Measurements from ENCODE around the gene ARMC9.
"Not testable (repeated sequence)": the region's sequence is repeated elsewhere in the genome, so short reads cannot be mapped to it uniquely, and the experiment has no call there.

Gene ARMC9

DNA sequence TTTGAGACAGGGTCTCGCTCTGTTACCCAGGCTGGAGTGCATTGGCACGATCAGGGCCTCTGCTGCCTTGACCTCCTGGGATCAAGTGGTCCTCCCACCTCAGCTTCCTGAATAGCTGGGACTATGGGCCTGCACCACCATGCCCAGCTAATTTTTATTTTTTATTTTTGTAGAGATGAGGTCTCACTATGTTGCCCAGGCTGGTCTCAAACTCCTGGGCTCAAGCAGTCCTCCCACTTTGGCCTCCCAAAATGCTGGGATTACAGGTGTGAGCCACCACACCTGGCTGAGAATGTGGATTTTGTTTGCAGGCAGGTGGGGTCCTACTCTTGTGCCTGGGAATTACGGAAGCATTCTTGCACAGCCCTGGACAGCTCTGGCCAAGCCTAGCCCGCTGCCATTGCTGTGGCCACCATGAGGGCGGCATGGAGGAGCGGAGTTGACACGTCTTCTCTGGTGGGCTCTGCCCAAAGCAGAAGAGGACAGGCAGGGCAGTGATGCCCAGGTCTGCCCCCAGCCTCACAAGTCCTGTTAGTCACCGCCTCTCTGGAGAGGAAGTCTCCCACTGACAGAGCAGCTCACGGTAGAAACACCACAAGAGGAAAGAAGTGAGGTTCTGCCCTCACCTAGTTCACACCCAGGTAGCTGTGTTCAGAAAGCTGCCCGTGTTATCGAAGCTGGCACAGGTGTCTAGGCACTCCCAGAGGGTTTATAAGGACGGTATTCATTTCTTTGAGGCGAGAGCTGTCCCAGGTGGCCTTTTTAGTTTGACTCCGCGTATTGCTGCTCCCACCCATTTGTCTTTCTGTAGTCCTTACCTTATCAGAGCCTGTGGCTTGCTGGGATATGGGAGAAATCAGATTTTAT lies 46.2 kb downstream of the ARMC9 start:
- DNase-seq = no peak

DNA sequence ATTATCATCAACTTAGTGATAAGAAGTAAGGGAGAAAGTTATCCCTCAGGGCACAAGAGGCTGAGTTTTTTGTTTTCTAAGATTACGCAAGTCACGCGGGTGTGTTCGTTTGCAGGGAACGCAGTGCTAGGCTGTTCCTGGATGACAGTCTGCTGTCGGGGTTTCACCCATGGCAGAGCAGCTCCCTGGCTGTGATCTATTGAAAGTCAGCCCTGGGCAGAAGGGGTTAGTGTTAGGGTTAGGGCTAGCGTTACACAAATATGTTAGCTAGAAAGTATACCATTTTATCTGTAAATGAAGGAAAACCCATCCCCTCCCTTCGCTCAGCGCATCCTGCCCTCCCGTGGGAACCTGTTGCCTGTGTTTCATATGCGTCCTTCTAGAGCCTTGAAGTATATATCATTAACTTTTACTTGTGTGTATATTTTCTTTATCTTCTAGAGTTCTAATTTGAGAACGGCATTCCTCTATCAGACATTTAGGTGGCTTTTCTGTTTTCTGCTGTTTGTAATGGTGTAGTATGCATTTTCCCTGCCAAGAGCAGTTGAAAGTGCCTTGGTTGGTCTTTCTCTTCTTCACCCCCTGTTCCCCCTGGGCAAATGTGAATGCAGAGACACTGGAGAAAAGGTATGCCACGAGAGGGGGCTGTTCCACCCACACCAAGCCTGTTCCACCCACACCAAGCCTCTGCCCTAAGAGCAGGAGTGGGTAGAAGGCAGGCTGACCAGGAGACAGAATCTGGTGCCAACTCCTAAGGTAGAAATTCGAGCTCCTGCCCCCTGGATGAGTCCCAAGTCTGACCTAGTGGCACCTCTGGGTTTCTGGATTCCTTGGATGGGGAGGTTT lies 47.0 kb downstream of the ARMC9 start:
- peak; percentile 7 to 11 for DNase-seq

DNA sequence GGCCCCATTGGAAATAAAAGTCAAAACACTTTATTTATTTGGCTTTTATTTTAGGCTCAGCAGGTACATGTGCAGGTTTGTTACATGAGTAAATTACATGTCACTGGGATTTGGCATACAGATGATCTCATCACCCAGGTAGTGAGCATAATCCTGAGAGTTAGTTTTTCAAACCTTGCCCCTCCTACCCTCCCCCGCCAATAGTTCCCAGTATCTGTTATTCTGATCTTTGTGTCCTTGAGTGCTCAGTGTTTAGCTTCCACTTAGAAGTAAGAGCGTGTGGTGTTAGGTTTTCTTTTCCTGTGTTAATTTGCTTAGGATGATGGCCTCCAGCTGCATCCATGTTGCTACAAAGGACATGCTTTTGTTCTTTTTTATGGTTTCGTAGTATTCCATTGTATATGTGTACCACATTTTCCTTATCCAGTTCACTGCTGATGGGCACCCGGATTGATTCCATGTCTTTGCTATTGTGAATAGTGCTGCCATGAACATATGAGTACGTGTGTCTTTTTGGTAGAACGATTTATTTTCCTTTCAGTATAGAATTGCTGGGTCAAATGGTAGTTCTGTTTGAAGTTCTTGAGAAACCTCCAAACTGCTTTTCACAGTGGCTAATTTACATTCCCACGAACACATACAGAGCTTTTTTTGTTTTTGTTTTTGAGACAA lies 47.9 kb downstream of the ARMC9 start:
- DNase-seq = no peak

DNA sequence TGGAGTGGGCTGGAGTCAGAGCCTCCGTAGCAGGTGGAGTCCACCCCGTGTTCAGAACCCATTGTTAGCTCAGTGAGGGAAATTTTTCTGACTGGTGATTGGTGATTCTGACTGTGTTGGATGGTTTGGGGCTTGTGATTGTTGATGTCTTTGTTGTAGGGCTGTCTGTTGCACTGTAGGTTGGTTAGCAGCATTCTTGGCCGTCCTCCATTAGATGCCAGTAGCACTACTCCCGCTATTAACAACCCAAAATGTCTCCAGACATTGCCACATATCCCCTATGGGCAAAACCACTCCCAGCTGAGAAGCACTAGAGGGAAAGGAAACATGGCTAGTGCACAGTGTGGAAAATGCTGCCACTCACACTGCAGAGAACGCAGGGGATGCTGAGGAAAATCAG lies 51.7 kb downstream of the ARMC9 start:
- DNase-seq = no peak

DNA sequence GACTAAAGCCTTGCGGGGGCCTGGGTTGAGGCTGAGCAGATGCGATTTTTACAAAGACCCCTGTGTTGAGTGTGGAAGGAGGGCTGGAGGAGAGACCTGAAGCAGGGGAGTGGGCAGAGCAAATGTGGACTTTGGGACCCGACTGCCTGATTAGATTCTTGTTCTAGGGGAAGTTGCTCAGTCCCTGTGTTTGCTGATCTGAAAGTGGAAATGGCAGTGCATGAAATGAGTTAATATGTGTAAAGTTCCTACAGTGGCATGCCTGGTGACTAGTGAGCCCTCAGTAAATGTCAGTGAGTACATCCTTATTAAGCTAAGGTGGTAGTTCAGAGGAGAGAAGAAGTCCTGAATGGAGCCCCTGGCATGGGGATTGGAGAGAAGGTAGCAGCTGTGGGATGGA lies 52.3 kb downstream of the ARMC9 start:
- DNase-seq = no peak

DNA sequence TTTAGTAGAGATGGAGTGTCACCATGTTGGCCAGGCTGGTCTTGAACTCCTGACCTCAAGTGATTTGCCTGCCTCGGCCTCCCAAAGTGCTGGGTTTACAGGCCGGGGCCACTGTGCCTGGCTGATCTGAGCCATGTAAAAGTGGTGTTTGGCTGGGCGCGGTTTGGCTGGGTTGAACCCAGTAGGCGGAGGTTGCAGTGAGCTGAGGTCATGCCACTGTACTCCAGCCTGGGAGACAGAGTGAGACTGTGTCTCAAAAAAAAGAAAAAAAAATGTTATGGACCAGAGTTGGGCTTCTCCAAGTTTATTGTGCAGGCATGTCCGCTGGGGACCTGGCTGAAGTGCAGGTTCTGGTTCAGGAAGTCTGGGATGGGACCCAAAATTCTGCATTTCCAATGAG lies 54.9 kb downstream of the ARMC9 start:
- not testable (repeated sequence) for DNase-seq

DNA sequence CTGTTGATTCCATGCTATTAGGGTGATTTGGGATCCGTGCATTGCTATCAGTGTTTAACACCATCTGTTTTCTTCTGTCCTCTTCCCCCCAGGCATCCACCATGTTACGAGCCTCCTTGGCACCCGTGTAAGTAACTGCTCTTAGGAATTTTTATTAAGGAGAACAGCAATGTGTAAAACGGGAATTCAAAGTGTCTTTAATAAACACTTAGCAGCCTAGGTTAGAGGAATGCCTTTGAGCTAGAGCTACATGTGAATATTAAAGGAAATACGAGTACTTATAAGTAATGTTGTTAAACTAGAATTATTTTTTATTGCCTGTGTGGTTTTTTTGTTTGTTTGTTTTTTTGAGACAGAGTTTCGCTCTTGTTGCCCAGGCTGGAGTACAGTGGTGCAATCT lies 58.1 kb downstream of the ARMC9 start:
- DNase-seq = no peak

DNA sequence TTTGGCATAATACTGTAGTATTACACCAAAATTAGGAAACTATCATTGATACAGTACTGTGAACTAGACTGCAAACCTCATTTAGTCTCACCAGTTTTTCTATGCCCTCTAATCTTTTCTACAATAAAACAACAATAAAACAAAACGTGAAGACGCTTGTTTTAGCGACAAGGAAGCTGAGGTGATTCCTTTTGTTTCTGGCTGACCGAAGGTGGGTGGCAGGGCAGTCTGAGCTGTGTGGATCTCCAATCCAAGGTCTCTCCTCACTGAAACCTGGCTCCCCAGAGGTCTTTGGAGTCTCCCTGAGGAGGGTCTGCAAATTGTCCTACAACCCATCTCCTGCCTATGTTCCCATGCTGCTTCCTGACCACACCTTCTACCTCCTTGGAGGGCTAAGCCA lies 59.3 kb downstream of the ARMC9 start:
- DNase-seq = no peak

DNA sequence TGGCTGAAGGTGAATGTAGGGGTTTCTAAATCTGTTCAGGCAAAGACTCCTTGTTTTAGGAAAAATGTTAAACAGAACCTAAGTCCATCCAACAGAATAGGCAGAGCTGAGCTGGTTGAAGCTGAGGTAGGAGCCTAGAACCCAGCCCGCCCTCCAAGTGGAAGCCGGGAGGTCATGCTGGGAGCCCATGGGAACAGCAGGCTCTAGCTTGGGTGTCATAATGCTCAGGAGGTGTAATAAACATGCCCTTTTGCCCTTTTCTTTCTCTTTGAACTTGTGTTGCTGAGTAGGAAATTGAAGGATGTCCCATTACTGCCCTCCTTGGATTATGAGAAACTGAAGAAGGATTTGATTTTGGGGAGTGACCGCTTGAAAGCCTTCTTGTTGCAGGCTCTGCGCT lies 60.3 kb downstream of the ARMC9 start:
- DNase-seq = no peak

DNA sequence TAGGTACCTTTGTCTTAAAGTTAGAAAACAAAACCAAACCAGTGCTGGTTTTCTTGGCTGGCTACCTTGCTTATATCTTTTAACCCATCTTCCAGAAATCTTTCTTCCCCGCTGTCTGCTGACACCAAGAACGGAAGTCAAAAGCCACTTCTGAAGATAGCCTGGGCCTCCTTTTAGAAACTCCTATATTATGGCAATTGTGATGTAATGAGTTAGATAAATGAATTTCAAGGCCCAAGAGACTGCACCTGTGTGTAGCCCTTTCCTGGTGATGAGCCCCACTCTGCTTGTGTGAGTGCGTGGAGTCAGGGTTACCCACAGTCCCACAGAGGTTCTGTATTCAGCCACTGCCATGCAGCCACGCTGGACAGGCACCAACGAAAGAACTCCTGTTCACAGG lies 60.7 kb downstream of the ARMC9 start:
- DNase-seq = peak in 1 of 2 donors; percentile 23

DNA sequence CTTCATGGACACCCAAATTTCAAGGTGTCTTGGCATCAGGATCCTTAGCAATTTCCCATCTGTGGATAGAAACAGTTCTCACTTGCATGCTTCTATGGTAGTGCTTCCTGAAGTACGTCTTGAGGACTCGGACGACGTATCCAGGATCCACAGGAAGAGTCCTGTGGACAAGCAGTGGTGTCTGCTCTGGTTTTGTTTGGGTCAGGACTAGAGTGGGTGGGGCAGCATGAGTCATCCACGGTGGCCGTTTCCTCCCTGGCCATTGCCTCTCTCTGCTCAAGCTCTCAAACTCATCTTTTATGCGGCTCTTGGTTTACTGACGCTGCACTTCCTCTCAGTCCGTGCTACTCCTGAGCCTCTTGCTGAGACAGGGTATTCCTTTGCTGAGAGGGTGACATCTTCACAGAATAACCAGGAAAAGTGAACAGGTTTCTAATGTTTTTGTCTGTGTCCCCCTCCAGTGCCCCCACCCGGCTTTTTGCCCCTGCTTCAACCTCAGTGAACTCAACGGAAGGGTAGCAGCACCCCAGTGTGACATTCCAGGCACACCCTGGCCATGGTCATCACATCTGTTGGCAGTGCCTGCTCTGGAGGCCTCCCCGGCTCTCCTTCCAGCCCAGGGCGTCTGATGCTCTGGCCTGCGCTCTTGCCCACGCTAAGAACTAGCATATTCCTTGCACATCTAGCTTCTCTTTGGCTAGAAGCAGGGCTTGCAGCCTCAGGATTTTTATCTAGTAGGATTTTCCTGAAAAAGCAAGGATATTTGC lies 62.2 kb downstream of the ARMC9 start:
- DNase-seq = no peak

DNA sequence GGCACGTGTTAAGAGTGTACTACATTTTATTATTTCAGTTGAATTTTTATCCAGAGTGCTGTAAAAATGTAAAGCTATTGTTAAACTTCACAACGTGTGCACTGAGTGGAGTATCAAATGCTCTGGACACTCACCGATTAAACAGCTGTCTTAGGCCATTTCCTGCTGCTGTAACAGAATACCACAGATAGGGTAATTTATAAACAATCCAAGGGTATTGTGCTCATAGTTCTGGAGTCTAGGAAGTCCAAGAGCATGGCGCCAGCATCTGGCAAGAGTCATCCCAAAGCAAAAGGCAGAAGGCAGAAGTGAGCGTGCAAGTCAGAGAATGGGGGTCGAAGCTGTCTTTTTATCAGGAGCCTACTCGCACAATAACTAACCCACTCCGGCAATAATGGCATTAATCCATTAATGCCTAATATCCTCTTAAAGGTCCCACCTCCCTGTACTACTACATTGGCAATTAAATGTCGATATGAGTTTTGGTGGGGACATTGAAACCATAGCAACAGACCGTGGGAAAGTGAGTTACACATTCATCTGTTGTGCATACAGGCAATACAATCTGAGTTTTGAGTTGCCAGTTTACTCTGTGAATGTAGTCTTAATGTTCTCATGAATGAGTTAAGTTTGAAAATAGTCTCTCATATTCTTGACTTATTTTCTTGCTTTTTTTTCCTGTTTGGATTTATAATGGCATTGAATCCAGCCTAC lies 64.8 kb downstream of the ARMC9 start:
- DNase-seq = no peak

DNA sequence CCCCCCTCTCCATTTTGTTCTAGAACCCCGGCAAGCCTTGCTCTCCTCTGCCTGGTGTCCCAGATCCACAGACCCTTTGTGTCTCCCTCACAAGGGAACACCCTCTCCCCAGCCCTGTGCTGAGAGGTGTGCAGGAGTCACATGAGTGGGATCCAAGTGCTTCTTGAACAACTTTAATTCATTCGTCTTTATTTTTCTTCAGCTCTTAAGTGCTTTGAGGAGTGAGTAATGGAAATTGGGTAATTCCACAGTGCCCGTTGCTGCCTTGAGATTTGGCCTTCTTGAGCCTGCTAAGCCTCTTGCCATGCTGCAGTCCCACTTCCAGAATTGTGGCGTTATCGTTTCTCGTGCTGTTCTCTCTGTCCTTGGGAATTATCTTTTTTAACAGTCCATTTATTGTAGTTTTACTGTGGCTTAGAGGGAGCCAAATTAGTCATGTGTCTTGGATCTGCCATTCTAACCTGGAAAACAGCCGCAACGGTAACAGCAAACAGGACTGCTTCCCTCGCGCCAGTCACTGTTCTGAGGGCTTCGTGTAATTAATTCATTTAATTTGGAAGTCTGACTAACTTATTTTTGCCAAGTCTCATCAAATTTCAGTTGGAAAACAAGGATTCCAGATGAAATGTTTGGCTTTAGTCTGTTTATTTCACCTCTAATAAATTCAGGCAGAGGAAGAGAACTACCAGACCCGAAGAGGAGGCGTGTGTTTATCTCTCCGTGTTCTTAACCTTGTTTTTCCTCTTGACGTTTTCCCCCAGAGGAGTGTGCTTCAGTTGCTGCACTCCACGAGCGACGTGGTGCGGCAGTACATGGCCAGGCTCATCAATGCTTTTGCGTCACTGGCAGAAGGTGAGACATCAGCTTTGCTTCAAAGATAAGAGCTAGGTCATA lies 72.0 kb downstream of the ARMC9 start:
- DNase-seq = no peak

DNA sequence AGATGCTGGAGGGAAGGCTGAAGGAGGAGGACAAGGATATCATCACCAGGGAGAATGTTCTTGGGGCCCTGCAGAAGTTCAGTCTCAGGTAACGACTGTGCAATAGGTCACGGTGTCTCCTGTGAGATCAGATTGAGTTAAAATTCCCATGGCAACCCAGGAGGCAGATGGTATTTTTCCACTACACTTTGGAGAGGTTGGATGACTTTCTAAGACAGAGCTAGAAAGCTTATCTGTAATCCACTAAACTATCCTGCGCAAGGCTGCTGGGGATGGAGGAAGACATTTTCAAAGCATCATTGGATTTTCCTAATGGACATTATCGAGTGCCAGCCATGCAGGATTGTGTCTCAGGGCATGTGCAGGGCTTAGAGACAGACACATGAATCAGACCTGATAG lies 74.6 kb downstream of the ARMC9 start:
- no peak for DNase-seq

DNA sequence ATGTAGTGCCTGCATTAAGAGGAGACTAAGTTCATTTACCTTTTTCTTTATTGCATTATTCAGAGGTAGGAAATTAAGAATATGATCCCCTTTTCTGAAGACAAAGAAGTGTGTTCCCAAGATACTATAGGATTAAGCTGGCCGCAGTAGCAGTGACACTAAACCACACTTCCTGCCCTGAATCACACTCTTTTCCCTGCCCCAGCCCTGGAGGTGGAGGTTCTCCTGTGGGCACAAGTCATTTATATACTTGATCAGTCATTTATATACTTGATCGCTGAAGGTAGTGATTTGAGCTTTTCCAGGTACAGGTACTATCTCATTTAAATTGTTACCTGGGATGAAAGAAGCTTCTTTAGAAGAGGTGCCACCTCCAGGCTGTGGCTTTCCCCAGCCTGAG lies 78.6 kb downstream of the ARMC9 start:
- no peak for DNase-seq

DNA sequence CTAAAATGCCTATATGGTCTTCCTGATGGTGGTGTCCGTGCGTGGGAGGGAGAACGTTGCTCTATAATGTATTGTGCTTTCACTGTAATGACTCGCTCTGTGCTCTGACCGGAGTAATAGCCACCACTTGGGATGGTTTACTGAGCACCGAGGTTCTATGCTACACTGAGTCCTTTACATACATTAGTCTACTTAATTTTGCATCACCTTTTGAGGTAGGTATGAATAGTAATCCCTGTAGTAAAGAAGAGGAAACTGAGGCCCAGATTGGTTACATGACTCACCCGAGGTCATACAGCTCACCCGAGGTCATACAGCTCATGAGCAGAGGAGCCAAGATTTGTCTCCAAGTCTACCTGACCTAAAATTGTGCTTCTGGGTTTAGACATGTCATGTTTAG lies 79.5 kb downstream of the ARMC9 start:
- DNase-seq = no peak

DNA sequence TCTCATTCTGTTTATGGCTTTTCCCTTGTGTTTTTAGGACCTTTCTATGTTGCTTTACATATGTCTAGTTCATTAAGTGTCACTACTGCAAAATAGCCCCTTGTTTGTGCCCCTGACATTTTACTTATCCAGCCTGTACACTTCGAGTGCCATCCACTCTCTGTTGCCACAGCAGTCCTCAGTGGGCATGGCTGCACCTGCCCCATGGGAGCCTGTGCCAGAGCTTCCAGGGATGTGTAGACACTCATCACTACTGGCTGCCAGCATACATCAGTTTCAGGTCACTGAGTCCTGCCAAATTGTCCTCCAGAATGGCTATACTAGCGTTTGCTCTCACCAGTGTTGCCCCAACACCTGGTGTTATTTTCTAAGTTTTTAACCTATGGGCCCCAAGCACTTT lies 80.4 kb downstream of the ARMC9 start:
- no peak for DNase-seq

DNA sequence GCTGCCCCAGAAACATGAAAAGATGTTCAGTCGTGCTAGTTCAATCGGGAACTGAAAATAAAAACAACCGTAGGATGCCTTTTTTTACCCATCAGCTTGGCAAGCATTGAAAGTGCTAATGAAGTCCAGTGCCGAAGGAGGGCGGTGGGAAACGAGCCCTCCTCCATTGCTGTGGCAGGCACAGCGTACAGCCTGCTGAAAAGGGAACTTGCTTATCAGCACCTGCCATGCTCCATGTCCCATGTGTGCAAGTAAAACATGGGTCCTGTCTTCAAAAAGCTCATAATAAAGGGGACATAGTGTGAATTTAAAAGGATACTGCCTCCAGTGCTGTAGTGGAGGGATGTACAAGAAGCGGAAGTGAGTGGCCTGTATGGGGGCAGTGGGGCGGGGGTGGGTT lies 82.4 kb downstream of the ARMC9 start:
- no peak for DNase-seq

DNA sequence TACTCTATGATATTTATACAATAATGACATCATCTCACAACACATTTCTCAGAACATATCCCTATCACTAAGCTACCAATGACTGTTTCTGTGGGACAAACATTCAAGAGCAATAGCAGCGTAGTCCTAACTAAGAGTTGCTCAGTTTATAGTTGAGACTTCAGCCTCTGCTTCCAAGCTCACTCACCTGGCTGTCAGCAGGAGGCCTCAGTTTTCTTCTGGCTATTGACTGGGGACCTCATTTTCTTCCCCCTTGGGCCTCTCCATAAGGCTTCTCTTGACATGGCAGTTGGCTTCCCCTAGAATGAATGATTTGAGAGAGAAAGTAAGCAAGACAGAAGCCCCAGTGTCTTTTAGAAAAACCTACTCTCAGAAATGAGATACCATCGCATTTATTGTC lies 85.9 kb downstream of the ARMC9 start:
- no peak for DNase-seq

DNA sequence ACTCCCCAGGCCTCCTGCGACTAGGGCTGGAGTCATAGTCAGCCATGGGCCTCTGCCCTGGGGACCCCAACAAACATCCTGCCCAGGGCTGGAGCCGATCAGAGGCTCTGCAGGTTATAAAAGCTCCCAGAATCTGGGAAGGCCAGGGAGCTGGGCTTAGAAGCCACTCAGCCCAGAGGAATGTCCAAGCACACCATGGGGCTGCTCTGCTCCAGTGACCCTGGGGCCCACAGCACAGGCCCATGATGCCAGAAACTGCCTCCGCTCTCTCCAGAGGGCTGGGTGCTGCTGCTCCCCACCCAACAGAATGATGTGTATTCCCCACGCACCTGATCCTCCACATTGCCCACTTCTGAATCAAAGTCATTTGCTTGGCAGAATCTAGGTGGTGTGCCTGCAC lies 88.5 kb downstream of the ARMC9 start:
- DNase-seq = no peak

DNA sequence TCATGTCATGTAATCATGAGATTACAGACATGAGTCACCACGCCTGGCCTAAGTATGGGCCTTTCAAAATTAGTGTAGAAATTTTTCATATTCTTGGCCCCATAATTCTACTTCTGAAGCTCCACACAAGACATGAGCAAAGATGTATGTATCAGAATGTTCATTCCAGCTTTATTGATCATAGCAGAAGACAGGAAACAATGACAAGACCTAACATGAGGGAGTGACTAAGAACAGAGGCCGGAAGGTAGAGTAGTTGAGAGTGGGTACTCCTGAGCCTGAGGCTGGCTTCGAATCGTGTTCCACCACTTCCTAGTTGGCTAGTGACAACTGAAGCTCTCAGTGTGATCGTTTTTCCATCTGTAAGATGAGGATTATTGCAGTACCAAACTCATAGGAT lies 89.3 kb downstream of the ARMC9 start:
- no peak for DNase-seq

Measured in CD4-positive, alpha-beta T cell treated with Interleukin-1 beta for 1 hour (primary cell).